GM18498 (cell line): Measurements from ENCODE around the gene SLFN14.
A peak's percentile ranks its signal among the peaks of the same experiment; 100 is the strongest.
"Not testable (repeated sequence)": the region's sequence is repeated elsewhere in the genome, so short reads cannot be mapped to it uniquely, and the experiment has no call there.

Experiments used
- ATAC-seq: cut with Tn5 transposase; IDR thresholded peaks from one replicate; pipeline ENCODE4 v1.9.1; 2021; ENCODE audit warnings: mild to moderate bottlenecking, moderate library complexity; ENCODE audit not compliant: unreplicated experiment

SLFN14 gene

GRCh38 chr17:35560703-35561102 is at the start of gene SLFN14:
Gene SLFN14, minus strand, starts transcription at chr17:35560819. Its CDS starts 2,757 bp downstream, at chr17:35558062.
- ATAC-seq, result no peak

- ATAC-seq, result no peak
Measured at GRCh38 chr17:35609831-35610230, 49.2 kb upstream of the SLFN14 start.

GRCh38 chr17:35607239-35607847 is 46.7 kb upstream of the SLFN14 start:
- no peak for ATAC-seq

GRCh38 chr17:35605678-35606077 is 45.1 kb upstream of the SLFN14 start:
- ATAC-seq, result no peak

- ATAC-seq, result no peak
Measured at GRCh38 chr17:35603674-35604073, 43.1 kb upstream of the SLFN14 start.

GRCh38 chr17:35597604-35598003 is 37.0 kb upstream of the SLFN14 start:
- ATAC-seq, result no peak

- no peak for ATAC-seq
Measured at GRCh38 chr17:35596530-35597233, 36.1 kb upstream of the SLFN14 start.

- no peak for ATAC-seq
Measured at GRCh38 chr17:35596072-35596471, 35.5 kb upstream of the SLFN14 start.

GRCh38 chr17:35588196-35588920 is 27.7 kb upstream of the SLFN14 start:
- ATAC-seq, result no peak

- peak; percentile 93 for ATAC-seq
Measured at GRCh38 chr17:35587074-35587961, 26.7 kb upstream of the SLFN14 start, which contains the start of gene AP2B1. Gene AP2B1, plus strand, starts transcription at chr17:35587322. Its CDS starts 6,709 bp downstream, at chr17:35594031.

GRCh38 chr17:35586569-35587073 is 26.0 kb upstream of the SLFN14 start:
- ATAC-seq, result peak; percentile 17

GRCh38 chr17:35584061-35584460 is 23.4 kb upstream of the SLFN14 start:
- ATAC-seq, result no peak

GRCh38 chr17:35578929-35579432 is 18.4 kb upstream of the SLFN14 start:
- no peak for ATAC-seq

GRCh38 chr17:35578197-35578928 is 17.7 kb upstream of the SLFN14 start, which contains the start of gene PEX12:
Gene PEX12, minus strand, starts transcription at chr17:35578571. Its CDS starts 550 bp downstream, at chr17:35578021.
- ATAC-seq, result peak; percentile 90

- no peak for ATAC-seq
Measured at GRCh38 chr17:35577830-35578196, 17.2 kb upstream of the SLFN14 start.

GRCh38 chr17:35575759-35576158 is 15.1 kb upstream of the SLFN14 start:
- no peak for ATAC-seq

GRCh38 chr17:35569405-35569804 is 8.8 kb upstream of the SLFN14 start:
- no peak for ATAC-seq

GRCh38 chr17:35568561-35568960 is 7.9 kb upstream of the SLFN14 start:
- ATAC-seq, result no peak

GRCh38 chr17:35566968-35567367 is 6.3 kb upstream of the SLFN14 start:
- ATAC-seq, result no peak

GRCh38 chr17:35563181-35563580 is 2.6 kb upstream of the SLFN14 start:
- ATAC-seq, result not testable (repeated sequence)
